DOHH2 (cell line): Measurements from ENCODE around the gene OR8A1.

Source experiments
- H3F3A ChIP-seq: fragments of 200-600 bp; sonication (generic), shearing (Covaris generic); 2 replicates; pipeline ENCODE4 v1.6.0; 2016; ENCODE audit warnings: antibody characterized with exemption, mild to moderate bottlenecking; ENCODE audit not compliant: control insufficient read depth, insufficient read depth
- H3K27ac ChIP-seq: fragments of 200-600 bp; sonication (generic); 2 replicates; pipeline ENCODE4 v1.5.1; 2014; ENCODE audit warnings: low read depth, mild to moderate bottlenecking, low read length, moderate library complexity
- H3K27me3 ChIP-seq: fragments of 200-600 bp; sonication (generic); 2 replicates; pipeline ENCODE4 v1.6.1; 2014; ENCODE audit warnings: mild to moderate bottlenecking, low read length, mixed read lengths; ENCODE audit not compliant: control insufficient read depth
- H3K36me3 ChIP-seq: fragments of 200-600 bp; sonication (generic); 2 replicates; pipeline ENCODE4 v1.6.1; 2014; ENCODE audit warnings: mild to moderate bottlenecking, low read length, moderate library complexity, mixed read lengths; ENCODE audit not compliant: control insufficient read depth
- H3K4me1 ChIP-seq: fragments of 200-600 bp; sonication (generic); 2 replicates; pipeline ENCODE4 v1.6.1; 2014; ENCODE audit warnings: mild to moderate bottlenecking, low read length, mixed read lengths; ENCODE audit not compliant: control insufficient read depth
- H3K4me2 ChIP-seq: fragments of 200-600 bp; sonication (generic); 2 replicates; pipeline ENCODE4 v1.6.0; 2014; ENCODE audit warnings: mild to moderate bottlenecking, low read length, moderate library complexity
- H3K4me3 ChIP-seq: fragments of 200-600 bp; sonication (generic); 2 replicates; pipeline ENCODE4 v1.5.1; 2014; ENCODE audit warnings: mild to moderate bottlenecking, low read length, mixed read lengths
- H3K79me2 ChIP-seq: fragments of 200-600 bp; sonication (generic); 2 replicates; pipeline ENCODE4 v1.6.1; 2014; ENCODE audit warnings: mild to moderate bottlenecking, low read length, mixed read lengths; ENCODE audit not compliant: control insufficient read depth
- H3K9me2 ChIP-seq: fragments of 200-600 bp; sonication (generic); replicated peaks from 2 replicates; pipeline ENCODE4 v1.6.1; 2014; ENCODE audit warnings: mild to moderate bottlenecking, low read length, mixed read lengths; ENCODE audit not compliant: control insufficient read depth
- H3K9me3 ChIP-seq: fragments of 200-600 bp; sonication (generic); 2 replicates; pipeline ENCODE4 v1.6.1; 2014; ENCODE audit warnings: antibody characterized with exemption, low read length, mixed read lengths; ENCODE audit not compliant: control insufficient read depth, insufficient read depth
- H4K20me1 ChIP-seq: fragments of 200-600 bp; sonication (generic); 2 replicates; pipeline ENCODE4 v1.6.0; 2014; ENCODE audit warnings: low read depth, mild to moderate bottlenecking, antibody characterized with exemption, low read length, moderate library complexity; ENCODE audit not compliant: control insufficient read depth, insufficient read depth
- CTCF ChIP-seq: fragments of 200-600 bp; sonication (generic); IDR thresholded peaks from one replicate; pipeline ENCODE4 v1.5.1; 2014; ENCODE audit warnings: antibody characterized with exemption, mild to moderate bottlenecking, low read depth, low read length; ENCODE audit not compliant: poor library complexity, severe bottlenecking
- EZH2phosphoT487 ChIP-seq: fragments of 200-600 bp; sonication (generic); IDR thresholded peaks from 2 replicates; pipeline ENCODE4 v1.6.1; 2017; ENCODE audit warnings: borderline replicate concordance, mild to moderate bottlenecking, antibody characterized with exemption, low read length, moderate library complexity, mixed read lengths

Gene OR8A1

GRCh38 chr11:124569697-124570096 lies at the start of gene OR8A1:
Gene OR8A1 (plus strand): TSS chr11:124569997. CDS start chr11:124570120, 123 bp downstream.
- Histone ChIP-seq H3K4me1 (no peaks in the 10 kb centered on the region), H3K4me3 (no peak within 1 kb of the TSS), H3K27me3 (no peaks in the 10 kb centered on the region), H4K20me1 (no peaks in the 10 kb centered on the region), H3K9me2 (no peaks in the 10 kb centered on the region), H3K27ac (no peak within 1 kb of the TSS), H3F3A (no peaks in the 10 kb centered on the region), H3K9me3 (no peaks in the 10 kb centered on the region), H3K79me2 (no peaks in the 10 kb centered on the region), H3K36me3 (no peaks in the 10 kb centered on the region), H3K4me2 (no peak within 1 kb of the TSS)
- TF ChIP-seq EZH2phosphoT487, result no peak
- no peak for TF ChIP-seq CTCF

- Histone ChIP-seq H3K9me2 (no peaks in the 10 kb centered on the region), H3K36me3 (no peaks in the 10 kb centered on the region), H3K4me3 (no peak overlapping the region), H3K27ac (no peak overlapping the region), H3K4me2 (no peak overlapping the region), H3K79me2 (no peaks in the 10 kb centered on the region), H3K4me1 (no peaks in the 10 kb centered on the region), H3K27me3 (peaks cover 8% of the 10 kb centered on the region), H4K20me1 (no peaks in the 10 kb centered on the region), H3F3A (no peaks in the 10 kb centered on the region), H3K9me3 (no peaks in the 10 kb centered on the region)
- TF ChIP-seq EZH2phosphoT487 (no peak), CTCF (no peak)
These were observed 49.3 kb upstream of the OR8A1 start for GRCh38 chr11:124520550-124520854.

- Histone ChIP-seq H3K36me3 (no peaks in the 10 kb centered on the region), H3K9me2 (no peaks in the 10 kb centered on the region), H3K4me1 (no peaks in the 10 kb centered on the region), H3K4me2 (no peak overlapping the region), H4K20me1 (no peaks in the 10 kb centered on the region), H3K27me3 (no peaks in the 10 kb centered on the region), H3K27ac (no peak overlapping the region), H3K4me3 (no peak overlapping the region), H3K9me3 (no peaks in the 10 kb centered on the region), H3F3A (no peaks in the 10 kb centered on the region), H3K79me2 (no peaks in the 10 kb centered on the region)
- TF ChIP-seq CTCF, result no peak
These were observed 36.2 kb upstream of the OR8A1 start for GRCh38 chr11:124533626-124534025.

DNA sequence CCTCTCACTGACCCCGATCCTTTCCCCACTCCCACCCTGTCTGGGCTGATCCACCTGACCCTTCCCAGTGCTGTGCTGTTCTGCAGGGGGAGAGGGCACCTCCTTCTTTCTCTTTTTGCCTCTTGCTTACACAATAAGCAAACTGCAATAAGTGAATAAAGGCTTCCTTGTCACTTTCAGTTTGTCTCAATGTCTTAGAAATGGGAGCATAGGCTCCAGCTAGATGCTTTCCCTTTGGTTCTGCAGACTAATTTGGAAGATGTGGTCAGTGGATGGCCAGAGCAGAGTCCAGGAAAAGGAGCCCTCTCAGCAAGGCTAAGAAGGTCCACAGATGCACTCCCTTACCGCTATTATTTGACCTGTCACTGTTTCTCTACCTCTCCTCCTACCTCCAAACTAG lies 35.7 kb upstream of the OR8A1 start:
- Histone ChIP-seq H3K4me3 (no peak overlapping the region), H4K20me1 (no peaks in the 10 kb centered on the region), H3F3A (no peaks in the 10 kb centered on the region), H3K9me2 (no peaks in the 10 kb centered on the region), H3K36me3 (no peaks in the 10 kb centered on the region), H3K27me3 (no peaks in the 10 kb centered on the region), H3K27ac (no peak overlapping the region), H3K4me2 (no peak overlapping the region), H3K4me1 (no peaks in the 10 kb centered on the region), H3K79me2 (no peaks in the 10 kb centered on the region), H3K9me3 (no peaks in the 10 kb centered on the region)
- TF ChIP-seq CTCF (no peak), EZH2phosphoT487 (no peak)
